ENCODE results near the gene CTNS. TPM values are rescaled to one million over a fixed set of nuclear protein-coding genes. Genes with fewer than 3 reads are reported as not detected.

The CTNS gene
- total and polyA plus RNA-seq, 2 of the 13 experiments (the other 11 are each of a cell fraction or from before 2014, with no cell fraction given): 9.5 to 13.7 TPM

GRCh38 chr17:3593384-3593783 lies 43.2 kb upstream of the CTNS start:
- H3K27ac ChIP-seq (ENCODE audit: extremely low read length, insufficient read depth, low read length): no peak overlapping the region
- ChIA-PET CTCF (ENCODE audit: low intra/inter-chr PET ratio, low total read pairs) (no interaction called here), POLR2A (no interaction called here)
- H3K79me2 ChIP-seq (ENCODE audit: insufficient read depth, low read length): no peaks in the 10 kb centered on the region
- no peak for DNase-seq (ENCODE audit: low spot score)
- TF ChIP-seq SRF (IDR thresholded peaks at IDR 0.05; ENCODE audit: low read depth, low read length): no peak
- TF ChIP-seq FOXC1 (CRISPR knock-in tag; IDR thresholded peaks at IDR 0.05; ENCODE audit: borderline replicate concordance): no peak
- no peak for TF ChIP-seq MTA3 (CRISPR knock-in tag; IDR thresholded peaks at IDR 0.05)
- TF ChIP-seq ZNF562 (CRISPR knock-in tag; IDR thresholded peaks at IDR 0.05; ENCODE audit: borderline replicate concordance): no peak
- no peak for TF ChIP-seq CBFB (CRISPR knock-in tag; IDR thresholded peaks at IDR 0.05)
- no peak for TF ChIP-seq TARDBP (CRISPR knock-in tag; IDR thresholded peaks at IDR 0.05)
- TF ChIP-seq PHF20 (CRISPR knock-in tag; IDR thresholded peaks at IDR 0.05): no peak
- TF ChIP-seq ZNF7 (CRISPR knock-in tag; IDR thresholded peaks at IDR 0.05): no peak
- in situ Hi-C loops (cut with HindIII; ENCODE audit: extremely low pct_ligation_motif_present, low pct_unique_long_range_greater_than_20kb): no loop called here
- no peak overlapping the region for H3K9ac ChIP-seq (ENCODE audit: insufficient read depth, low read depth, low read length)
- peaks cover 16 to 38% of the 10 kb centered on the region in 2 experiments; a peak in 4 of 5 replicates for H3K36me3 ChIP-seq (replicated peaks in 1 of 2; ENCODE audit: control insufficient read depth in 1 of 2, insufficient read depth in 2 of 2, low read length in 2 of 2)
- no peaks in the 10 kb centered on the region for H4K20me1 ChIP-seq (ENCODE audit: insufficient read depth, low read length)
- H3K27me3 ChIP-seq (ENCODE audit: control insufficient read depth in 1 of 2, insufficient read depth in 2 of 2, low read length in 2 of 2): no peaks in the 10 kb centered on the region
- H3K4me1 ChIP-seq (ENCODE audit: insufficient read depth, low read length): no peaks in the 10 kb centered on the region
- no peak overlapping the region for H3K4me3 ChIP-seq (replicated peaks in 1 of 3; ENCODE audit: insufficient read depth in 1 of 3, low read depth in 2 of 3, low read length in 3 of 3)
- intact Hi-C loops (cut with micrococcal nuclease; ENCODE audit: unreplicated experiment): no loop called here
- FAIRE-seq: no peak
- no peak overlapping the region for H3K4me2 ChIP-seq (ENCODE audit: low read depth, low read length)
- WGBS (ENCODE audit: low lambda C conversion rate): 94% methylated on average over 5 of the region's 5 CpGs
- ATAC-seq: no peak
- H3K9me3 ChIP-seq (ENCODE audit: low read length): no peaks in the 10 kb centered on the region
- H2AFZ ChIP-seq (ENCODE audit: low read length): no peak overlapping the region
- BruUV-seq (replicated peaks): no TSS peak

- intact Hi-C loops (cut with micrococcal nuclease; ENCODE audit: unreplicated experiment): no loop called here
- Histone ChIP-seq H4K20me1 (ENCODE audit: insufficient read depth, low read length) (no peaks in the 10 kb centered on the region), H3K4me3 (replicated peaks in 1 of 3; ENCODE audit: insufficient read depth in 1 of 3, low read depth in 2 of 3, low read length in 3 of 3) (no peak overlapping the region), H2AFZ (ENCODE audit: low read length) (no peak overlapping the region), H3K79me2 (ENCODE audit: insufficient read depth, low read length) (no peaks in the 10 kb centered on the region), H3K9ac (ENCODE audit: insufficient read depth, low read depth, low read length) (no peak overlapping the region), H3K36me3 (replicated peaks in 1 of 2; ENCODE audit: control insufficient read depth in 1 of 2, insufficient read depth in 2 of 2, low read length in 2 of 2) (peaks cover 16 to 33% of the 10 kb centered on the region in 2 experiments; a peak in 4 of 5 replicates), H3K4me2 (ENCODE audit: low read depth, low read length) (no peak overlapping the region), H3K27ac (ENCODE audit: extremely low read length, insufficient read depth, low read length) (no peak overlapping the region), H3K4me1 (ENCODE audit: insufficient read depth, low read length) (no peaks in the 10 kb centered on the region), H3K9me3 (ENCODE audit: low read length) (no peaks in the 10 kb centered on the region), H3K27me3 (ENCODE audit: control insufficient read depth in 1 of 2, insufficient read depth in 2 of 2, low read length in 2 of 2) (no peaks in the 10 kb centered on the region)
- FAIRE-seq (no peak), DNase-seq (ENCODE audit: low spot score) (no peak), ATAC-seq (no peak)
- in situ Hi-C loops (cut with HindIII; ENCODE audit: extremely low pct_ligation_motif_present, low pct_unique_long_range_greater_than_20kb): no loop called here
- WGBS (ENCODE audit: low lambda C conversion rate): 92% methylated on average over 11 of the region's 11 CpGs
- ChIA-PET POLR2A (no interaction called here), CTCF (ENCODE audit: low intra/inter-chr PET ratio, low total read pairs) (no interaction called here)
- TF ChIP-seq ZNF382 (CRISPR knock-in tag; IDR thresholded peaks at IDR 0.05; ENCODE audit: borderline replicate concordance) (no peak), ZNF597 (CRISPR knock-in tag; IDR thresholded peaks at IDR 0.05) (no peak), SP140L (CRISPR knock-in tag; IDR thresholded peaks at IDR 0.05; ENCODE audit: borderline replicate concordance) (no peak)
- no TSS peak for BruUV-seq (replicated peaks)
Measured at GRCh38 chr17:3594051-3594800, 42.3 kb upstream of the CTNS start.

All from HepG2 (cell line).